NCI-H146 (cell line): ENCODE results near the gene VMP1.

Experiments used
- DNase-seq: peaks from one replicate; lab custom pipeline; 2025; lab: John Stamatoyannopoulos, UW

VMP1 gene

GRCh38 chr17:59711936-59712335 is 4.5 kb downstream of the VMP1 start:
- DNase-seq = no peak

GRCh38 chr17:59712862-59713261 is 5.4 kb downstream of the VMP1 start:
- DNase-seq = no peak

GRCh38 chr17:59714255-59714654 is 6.8 kb downstream of the VMP1 start:
- no peak for DNase-seq

- no peak for DNase-seq
Measured at GRCh38 chr17:59716427-59716826, 9.0 kb downstream of the VMP1 start.

- DNase-seq = no peak
Measured at GRCh38 chr17:59719526-59719925, 12.1 kb downstream of the VMP1 start.

GRCh38 chr17:59722623-59723022 is 15.2 kb downstream of the VMP1 start:
- no peak for DNase-seq

GRCh38 chr17:59723041-59723440 is 15.6 kb downstream of the VMP1 start:
- DNase-seq = no peak

- DNase-seq = no peak
Measured at GRCh38 chr17:59723607-59724006, 16.2 kb downstream of the VMP1 start.

GRCh38 chr17:59725691-59726090 is 18.2 kb downstream of the VMP1 start:
- DNase-seq = no peak

GRCh38 chr17:59727817-59728533 is 20.5 kb downstream of the VMP1 start:
- no peak for DNase-seq

- no peak for DNase-seq
Measured at GRCh38 chr17:59730268-59730834, 22.9 kb downstream of the VMP1 start.

- DNase-seq = no peak
Measured at GRCh38 chr17:59733697-59734096, 26.2 kb downstream of the VMP1 start.

GRCh38 chr17:59734226-59734625 is 26.8 kb downstream of the VMP1 start:
- no peak for DNase-seq

- no peak for DNase-seq
Measured at GRCh38 chr17:59737324-59737723, 29.9 kb downstream of the VMP1 start.

- no peak for DNase-seq
Measured at GRCh38 chr17:59743842-59744241, 36.4 kb downstream of the VMP1 start.

- no peak for DNase-seq
Measured at GRCh38 chr17:59745040-59745439, 37.6 kb downstream of the VMP1 start.

- DNase-seq = peak; percentile 28
Measured at GRCh38 chr17:59746849-59747445, 39.5 kb downstream of the VMP1 start.

- no peak for DNase-seq
Measured at GRCh38 chr17:59748591-59748990, 41.1 kb downstream of the VMP1 start.

GRCh38 chr17:59751955-59752413 is 44.5 kb downstream of the VMP1 start:
- no peak for DNase-seq

- no peak for DNase-seq
Measured at GRCh38 chr17:59752446-59752845, 45.0 kb downstream of the VMP1 start.

- no peak for DNase-seq
Measured at GRCh38 chr17:59752922-59753321, 45.5 kb downstream of the VMP1 start.

GRCh38 chr17:59753522-59754467 is 46.3 kb downstream of the VMP1 start:
- peak; percentile 75 for DNase-seq
